ENCODE data around the gene TSPAN31.

- no peak for TF ChIP-seq CTCF (IDR thresholded peaks at IDR 0.05)
- TF ChIP-seq POLR2A (IDR thresholded peaks at IDR 0.05): no peak
- no peak for TF ChIP-seq POLR2AphosphoS5 (IDR thresholded peaks at IDR 0.05)
These were observed 36.5 kb upstream of the TSPAN31 start for GRCh38 chr12:57708296-57708695.

Measured in sigmoid colon (tissue), 4 donors.